ENCODE measurements around the gene MALSU1. TPM values are rescaled to one million over a fixed set of nuclear protein-coding genes. Genes with fewer than 3 reads are reported as not detected.

MALSU1 gene
- total RNA-seq (2014; rRNA removed; shearing (Covaris generic)) = 100 and 108 TPM in 2 replicates

DNA sequence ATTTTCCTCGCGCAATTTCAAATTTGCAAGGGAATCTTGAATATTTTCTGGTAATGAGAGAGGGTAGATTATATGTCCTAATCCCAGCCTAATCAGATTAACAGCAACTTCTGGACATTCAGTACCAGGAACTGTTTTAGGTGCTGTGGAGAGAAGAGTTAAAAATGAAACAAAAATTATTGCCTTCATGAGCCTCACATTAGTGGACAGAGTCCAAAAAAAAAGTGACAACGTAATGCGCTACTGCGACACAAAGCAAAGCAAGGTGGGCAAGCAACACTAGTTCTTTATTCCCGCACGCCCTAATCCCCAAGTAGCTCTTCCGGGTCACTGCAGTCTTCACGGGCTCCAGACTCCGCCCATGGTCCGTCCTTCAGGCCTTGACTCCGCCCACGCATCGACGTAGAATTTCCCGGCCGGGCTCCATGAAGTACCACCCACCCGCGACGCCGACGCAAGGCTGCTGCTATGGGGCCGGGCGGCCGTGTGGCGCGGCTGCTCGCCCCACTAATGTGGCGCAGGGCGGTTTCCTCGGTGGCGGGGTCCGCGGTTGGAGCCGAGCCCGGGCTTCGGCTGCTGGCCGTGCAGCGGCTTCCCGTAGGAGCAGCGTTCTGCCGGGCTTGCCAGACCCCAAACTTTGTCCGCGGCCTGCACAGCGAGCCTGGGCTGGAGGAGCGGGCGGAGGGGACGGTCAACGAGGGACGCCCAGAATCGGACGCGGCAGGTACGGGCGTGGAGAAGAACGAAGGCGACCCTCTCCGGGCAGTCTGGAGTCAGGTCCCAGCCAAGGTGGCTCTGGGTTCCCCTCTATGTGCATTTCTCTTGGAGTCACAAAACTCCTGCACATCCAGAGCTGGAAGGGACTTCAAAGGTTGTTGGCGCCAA is at the start of gene MALSU1:
TSS of gene MALSU1 (plus strand) at position 455 of the 885 bp plus-strand sequence. CDS start at position 469, 14 bp downstream.
- Histone ChIP-seq H3K27me3 (ENCODE audit: control insufficient read depth, insufficient read depth, low read length) (no peaks in the 10 kb centered on the region), H3K4me3 (ENCODE audit: insufficient read depth, low read depth, low read length) (peak within 1 kb of the TSS; percentile 93)

DNA sequence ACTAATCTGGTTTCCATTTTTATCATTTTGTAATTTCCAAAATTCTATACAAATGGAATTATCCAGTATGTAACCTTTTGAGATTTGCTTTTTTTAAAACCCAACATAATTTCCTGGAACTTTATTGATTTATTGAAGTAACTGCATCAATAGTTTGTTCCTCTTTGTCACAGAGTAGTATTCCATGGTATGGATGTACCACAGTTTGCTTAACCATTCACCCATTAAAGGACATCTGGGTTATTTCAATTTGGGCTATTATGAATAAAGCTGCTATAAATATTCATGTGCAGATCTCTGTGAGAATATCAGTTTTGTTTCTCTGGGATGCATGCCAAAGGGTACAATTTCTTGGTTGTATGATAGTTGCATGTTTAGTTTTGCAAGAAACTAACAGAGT is 49.7 kb upstream of the MALSU1 start:
- Histone ChIP-seq H3K4me3 (ENCODE audit: insufficient read depth, low read depth, low read length) (no peak overlapping the region), H3K27me3 (ENCODE audit: control insufficient read depth, insufficient read depth, low read length) (peaks cover 2% of the 10 kb centered on the region; the same call in 1 of the 2 replicates), H3K36me3 (replicated peaks; ENCODE audit: control insufficient read depth, insufficient read depth, low read length) (no peaks in the 10 kb centered on the region)
- DNase-seq = no peak

More for the DNA sequence above, at the start of gene MALSU1:
- DNase-seq = peak; percentile 93
- peaks cover 4% of the 10 kb centered on the region; the same call in 1 of the 2 replicates for H3K36me3 ChIP-seq (replicated peaks; ENCODE audit: control insufficient read depth, insufficient read depth, low read length)

DNA sequence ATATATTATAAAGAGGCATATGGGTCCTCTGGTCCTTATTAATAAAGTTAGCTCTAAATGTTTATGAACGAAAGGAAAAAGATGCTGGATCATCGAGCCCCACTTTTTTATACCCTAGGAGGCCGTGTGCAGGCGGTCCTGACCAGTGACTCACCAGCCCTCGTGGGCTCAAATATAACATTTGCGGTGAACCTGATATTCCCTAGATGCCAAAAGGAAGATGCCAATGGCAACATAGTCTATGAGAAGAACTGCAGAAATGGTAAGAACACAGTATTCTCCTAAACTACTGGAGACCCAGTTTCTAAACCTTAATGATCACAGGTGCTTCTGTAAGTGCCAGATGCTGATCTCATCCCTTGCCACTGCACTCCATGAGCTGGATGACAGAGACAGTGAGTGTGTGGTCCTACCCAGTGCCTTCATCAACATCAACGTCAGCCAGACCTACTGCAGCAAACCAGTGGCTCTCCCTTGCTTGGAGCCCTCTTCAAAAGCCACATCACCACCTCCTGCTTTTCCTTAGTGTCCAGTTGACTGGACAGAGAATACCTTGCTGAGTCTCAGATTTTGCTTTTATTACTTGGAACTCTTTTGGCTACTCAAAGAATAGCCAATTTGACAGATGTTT is 45.0 kb upstream of the MALSU1 start:
- no peaks in the 10 kb centered on the region for H3K27me3 ChIP-seq (ENCODE audit: control insufficient read depth, insufficient read depth, low read length)
- no peak for DNase-seq
- no peaks in the 10 kb centered on the region for H3K36me3 ChIP-seq (replicated peaks; ENCODE audit: control insufficient read depth, insufficient read depth, low read length)
- H3K4me3 ChIP-seq (ENCODE audit: insufficient read depth, low read depth, low read length) = no peak overlapping the region

DNA sequence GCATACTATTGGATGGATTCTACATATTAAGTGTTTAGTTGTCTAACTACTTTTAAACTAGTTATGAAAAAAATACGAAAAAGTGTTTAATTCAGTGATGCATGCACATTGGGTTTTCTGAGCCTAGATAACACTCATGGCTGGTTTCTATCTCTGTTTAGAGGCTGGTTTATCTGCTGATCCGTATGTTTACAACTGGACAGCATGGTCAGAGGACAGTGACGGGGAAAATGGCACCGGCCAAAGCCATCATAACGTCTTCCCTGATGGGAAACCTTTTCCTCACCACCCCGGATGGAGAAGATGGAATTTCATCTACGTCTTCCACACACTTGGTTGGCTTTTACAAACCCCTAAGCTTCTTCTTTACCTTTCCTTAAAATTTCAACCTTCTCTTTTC is 42.4 kb upstream of the MALSU1 start:
- Histone ChIP-seq H3K27me3 (ENCODE audit: control insufficient read depth, insufficient read depth, low read length) (no peaks in the 10 kb centered on the region), H3K36me3 (replicated peaks; ENCODE audit: control insufficient read depth, insufficient read depth, low read length) (no peaks in the 10 kb centered on the region), H3K4me3 (ENCODE audit: insufficient read depth, low read depth, low read length) (no peak overlapping the region)
- no peak for DNase-seq

DNA sequence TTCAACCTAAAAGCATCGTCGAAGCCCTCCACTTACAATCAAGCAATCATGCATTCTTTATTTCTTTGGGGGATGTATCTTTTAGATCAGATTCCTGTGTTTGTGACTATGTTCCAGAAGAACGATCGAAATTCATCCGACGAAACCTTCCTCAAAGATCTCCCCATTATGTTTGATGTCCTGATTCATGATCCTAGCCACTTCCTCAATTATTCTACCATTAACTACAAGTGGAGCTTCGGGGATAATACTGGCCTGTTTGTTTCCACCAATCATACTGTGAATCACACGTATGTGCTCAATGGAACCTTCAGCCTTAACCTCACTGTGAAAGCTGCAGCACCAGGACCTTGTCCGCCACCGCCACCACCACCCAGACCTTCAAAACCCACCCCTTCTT is 38.8 kb upstream of the MALSU1 start:
- DNase-seq = no peak
- Histone ChIP-seq H3K36me3 (replicated peaks; ENCODE audit: control insufficient read depth, insufficient read depth, low read length) (no peaks in the 10 kb centered on the region), H3K4me3 (ENCODE audit: insufficient read depth, low read depth, low read length) (no peak overlapping the region), H3K27me3 (ENCODE audit: control insufficient read depth, insufficient read depth, low read length) (no peaks in the 10 kb centered on the region)

DNA sequence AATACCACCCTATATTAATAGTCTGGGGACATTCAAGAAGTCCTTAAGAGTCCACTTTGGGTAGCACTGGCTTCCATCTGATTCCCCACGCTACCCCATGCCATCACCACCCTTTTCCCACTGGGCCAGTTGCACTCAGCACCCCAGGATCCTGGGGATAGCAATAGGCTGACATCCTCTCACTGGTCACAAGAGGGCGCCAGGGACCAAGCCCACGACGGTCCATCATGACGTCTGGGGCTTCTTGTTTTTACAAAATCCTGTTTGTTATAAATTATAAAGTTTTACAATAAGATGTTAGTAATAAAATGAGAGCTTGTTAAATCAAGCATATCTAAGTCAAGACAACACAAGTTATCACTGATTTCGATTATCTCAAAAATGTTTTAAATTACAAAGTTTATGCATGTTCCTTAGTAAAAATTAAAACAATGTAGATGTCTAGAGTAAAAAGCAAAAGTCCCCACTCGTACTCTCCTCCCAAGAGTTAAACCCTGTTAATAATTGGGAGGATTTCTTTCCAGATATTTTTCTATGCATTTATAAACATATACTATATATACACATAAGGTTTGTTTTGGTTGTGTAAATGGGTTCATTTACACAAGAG is 37.2 kb upstream of the MALSU1 start:
- peak; percentile 84 for DNase-seq
- no peaks in the 10 kb centered on the region for H3K36me3 ChIP-seq (replicated peaks; ENCODE audit: control insufficient read depth, insufficient read depth, low read length)
- H3K27me3 ChIP-seq (ENCODE audit: control insufficient read depth, insufficient read depth, low read length) = no peaks in the 10 kb centered on the region
- no peak overlapping the region for H3K4me3 ChIP-seq (ENCODE audit: insufficient read depth, low read depth, low read length)

DNA sequence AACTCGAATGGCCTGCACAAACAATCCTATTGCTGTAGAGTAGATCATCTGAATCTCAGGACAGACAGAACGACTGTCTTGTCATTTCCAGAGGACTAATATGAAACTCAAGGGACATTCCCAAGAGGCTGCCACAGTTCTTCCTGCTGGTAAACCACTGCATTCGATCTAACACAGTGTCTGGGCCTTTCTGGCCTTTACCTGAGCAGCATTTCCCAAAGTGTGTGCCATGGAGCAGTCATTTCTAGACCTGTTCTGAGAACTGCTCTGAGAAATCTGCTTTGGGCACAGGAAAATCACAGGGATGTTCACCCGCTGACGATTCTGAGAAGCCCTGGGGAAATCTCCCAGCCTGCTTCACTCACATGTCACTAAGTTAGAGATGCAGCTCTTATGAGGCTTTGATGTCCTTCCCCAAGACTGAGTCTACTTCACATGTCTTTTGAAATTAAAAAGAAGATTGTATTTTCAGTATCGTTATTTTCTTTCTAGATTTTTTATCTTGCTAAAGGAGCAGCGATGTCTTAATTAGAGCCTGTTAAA is 34.2 kb upstream of the MALSU1 start:
- no peaks in the 10 kb centered on the region for H3K27me3 ChIP-seq (ENCODE audit: control insufficient read depth, insufficient read depth, low read length)
- H3K36me3 ChIP-seq (replicated peaks; ENCODE audit: control insufficient read depth, insufficient read depth, low read length) = no peaks in the 10 kb centered on the region
- H3K4me3 ChIP-seq (ENCODE audit: insufficient read depth, low read depth, low read length) = no peak overlapping the region
- DNase-seq = no peak

DNA sequence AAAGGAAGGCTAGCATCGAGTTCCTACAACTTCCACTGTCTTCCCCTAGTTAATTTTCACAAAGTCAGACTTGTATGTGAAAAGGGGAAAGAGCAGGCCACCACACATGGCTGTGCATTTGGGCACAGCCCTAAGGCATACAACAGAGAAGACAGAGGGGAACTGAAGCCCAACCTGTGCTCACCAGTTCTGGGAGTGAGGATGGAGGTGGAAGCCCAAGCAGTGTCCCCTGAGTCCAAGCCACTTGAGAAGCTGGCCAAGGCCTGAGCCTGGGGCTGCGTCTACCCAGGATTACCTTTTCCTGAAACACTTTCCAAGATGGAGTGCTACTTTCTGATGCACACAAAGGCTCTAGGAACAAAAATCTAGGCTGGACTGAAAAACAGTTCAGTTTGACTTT is 32.2 kb upstream of the MALSU1 start:
- Histone ChIP-seq H3K4me3 (ENCODE audit: insufficient read depth, low read depth, low read length) (no peak overlapping the region), H3K27me3 (ENCODE audit: control insufficient read depth, insufficient read depth, low read length) (no peaks in the 10 kb centered on the region), H3K36me3 (replicated peaks; ENCODE audit: control insufficient read depth, insufficient read depth, low read length) (no peaks in the 10 kb centered on the region)
- DNase-seq = no peak

DNA sequence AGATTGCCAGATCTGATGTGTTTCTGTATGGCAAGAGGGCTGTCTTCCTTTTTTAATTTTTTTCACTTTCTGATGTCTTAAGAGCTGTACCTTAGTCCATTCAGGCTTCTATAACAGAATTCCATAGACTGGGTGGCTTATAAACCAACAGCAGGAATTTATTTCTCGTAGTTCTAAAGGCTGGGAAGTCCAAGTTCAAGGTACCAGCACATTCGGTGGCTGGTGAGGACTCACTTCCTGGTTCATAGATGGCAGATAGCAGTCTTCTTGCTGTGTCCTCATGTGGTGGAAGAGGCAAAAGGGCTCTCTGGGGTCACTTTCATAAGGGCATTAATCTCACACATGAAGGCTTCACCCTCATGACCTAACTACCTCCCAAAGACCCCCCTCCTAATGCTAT is 31.8 kb upstream of the MALSU1 start:
- H3K36me3 ChIP-seq (replicated peaks; ENCODE audit: control insufficient read depth, insufficient read depth, low read length) = no peaks in the 10 kb centered on the region
- H3K27me3 ChIP-seq (ENCODE audit: control insufficient read depth, insufficient read depth, low read length) = no peaks in the 10 kb centered on the region
- H3K4me3 ChIP-seq (ENCODE audit: insufficient read depth, low read depth, low read length) = no peak overlapping the region
- DNase-seq = no peak

DNA sequence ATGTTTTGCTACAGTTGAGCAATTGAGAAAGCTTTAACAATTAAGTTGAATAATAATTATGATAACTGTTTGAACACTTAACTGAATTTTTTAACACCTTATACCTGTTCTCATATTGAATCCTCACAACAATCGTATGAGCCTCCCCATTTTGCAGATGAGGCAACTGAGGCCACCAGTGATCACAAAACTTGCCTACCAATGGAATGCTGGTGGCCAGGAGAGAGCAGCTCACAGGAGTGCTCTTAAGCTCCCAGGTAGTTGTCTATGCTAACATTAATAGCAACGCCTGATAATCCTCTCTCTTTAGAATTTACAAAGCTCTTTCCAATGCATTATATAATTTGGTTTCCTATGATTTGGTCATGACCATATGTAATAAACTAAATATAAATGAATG is 31.0 kb upstream of the MALSU1 start:
- DNase-seq = no peak
- Histone ChIP-seq H3K36me3 (replicated peaks; ENCODE audit: control insufficient read depth, insufficient read depth, low read length) (no peaks in the 10 kb centered on the region), H3K27me3 (ENCODE audit: control insufficient read depth, insufficient read depth, low read length) (no peaks in the 10 kb centered on the region; the same call in 1 of the 2 replicates), H3K4me3 (ENCODE audit: insufficient read depth, low read depth, low read length) (no peak overlapping the region)

DNA sequence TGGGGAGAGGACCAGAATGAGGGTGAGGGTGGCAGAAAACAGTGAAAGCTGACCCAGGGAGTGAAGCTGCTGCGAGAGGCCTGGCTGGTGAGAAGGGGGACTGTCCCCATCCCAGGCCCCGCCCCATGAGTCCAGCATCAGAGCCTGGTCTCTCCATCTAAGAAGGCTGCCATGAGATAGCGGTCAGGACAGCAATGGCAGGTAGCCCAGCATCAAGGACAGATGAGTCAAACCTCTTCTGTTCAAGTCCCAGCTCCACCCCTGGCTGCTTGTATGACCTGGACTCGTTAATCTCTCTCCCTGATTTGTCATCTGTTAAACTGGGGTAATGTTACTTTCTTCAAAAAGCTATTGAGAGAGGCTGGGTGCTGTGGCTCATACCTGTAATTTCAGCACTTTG is 30.4 kb upstream of the MALSU1 start:
- Histone ChIP-seq H3K27me3 (ENCODE audit: control insufficient read depth, insufficient read depth, low read length) (no peaks in the 10 kb centered on the region; the same call in 1 of the 2 replicates), H3K4me3 (ENCODE audit: insufficient read depth, low read depth, low read length) (no peak overlapping the region), H3K36me3 (replicated peaks; ENCODE audit: control insufficient read depth, insufficient read depth, low read length) (no peaks in the 10 kb centered on the region)
- DNase-seq = no peak

DNA sequence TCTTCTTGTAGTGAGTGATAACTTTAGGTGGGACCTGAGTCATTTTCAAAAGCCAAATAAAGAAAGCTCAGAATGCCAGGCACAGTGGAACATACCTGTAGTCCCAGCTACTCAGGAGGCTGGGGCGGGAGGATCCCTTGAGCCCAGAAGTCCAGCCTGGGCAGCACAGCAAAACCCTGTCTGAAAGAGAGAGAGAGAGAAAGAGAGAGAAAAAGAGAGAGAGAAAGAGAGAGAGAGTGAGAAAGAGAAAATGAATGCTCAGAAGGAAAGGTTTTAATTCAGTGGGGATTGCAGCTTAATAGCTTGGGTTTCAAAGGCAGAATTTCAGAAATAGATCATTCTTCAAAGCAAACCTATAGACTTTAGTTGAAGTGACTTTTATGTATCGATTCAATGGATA is 26.9 kb upstream of the MALSU1 start:
- DNase-seq = no peak
- H3K27me3 ChIP-seq (ENCODE audit: control insufficient read depth, insufficient read depth, low read length) = no peaks in the 10 kb centered on the region; the same call in 1 of the 2 replicates
- H3K36me3 ChIP-seq (replicated peaks; ENCODE audit: control insufficient read depth, insufficient read depth, low read length) = no peaks in the 10 kb centered on the region
- H3K4me3 ChIP-seq (ENCODE audit: insufficient read depth, low read depth, low read length) = no peak overlapping the region

DNA sequence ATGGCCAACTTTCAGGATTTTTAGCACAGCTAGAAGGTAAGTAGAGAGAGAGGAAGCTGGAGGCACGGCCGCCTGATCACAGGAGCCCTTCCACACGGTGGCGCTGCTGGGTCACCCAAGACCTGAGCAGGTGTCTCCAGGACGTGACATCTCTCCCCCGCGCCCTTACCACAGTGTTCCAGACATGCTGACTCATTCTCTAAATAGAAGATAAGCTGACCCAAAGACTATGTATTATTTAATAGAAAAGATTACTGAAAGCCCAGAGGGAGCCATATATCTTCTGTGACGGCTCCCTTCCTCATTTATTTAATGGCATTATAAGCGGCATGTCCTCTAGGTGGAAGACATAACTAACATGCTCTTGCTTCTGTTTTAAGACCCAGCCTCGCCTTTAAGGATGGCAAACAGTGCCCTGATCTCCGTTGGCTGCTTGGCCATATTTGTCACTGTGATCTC is 26.0 kb upstream of the MALSU1 start:
- Histone ChIP-seq H3K36me3 (replicated peaks; ENCODE audit: control insufficient read depth, insufficient read depth, low read length) (no peaks in the 10 kb centered on the region), H3K27me3 (ENCODE audit: control insufficient read depth, insufficient read depth, low read length) (no peaks in the 10 kb centered on the region; the same call in 1 of the 2 replicates), H3K4me3 (ENCODE audit: insufficient read depth, low read depth, low read length) (no peak overlapping the region)
- peak; percentile 73 for DNase-seq

DNA sequence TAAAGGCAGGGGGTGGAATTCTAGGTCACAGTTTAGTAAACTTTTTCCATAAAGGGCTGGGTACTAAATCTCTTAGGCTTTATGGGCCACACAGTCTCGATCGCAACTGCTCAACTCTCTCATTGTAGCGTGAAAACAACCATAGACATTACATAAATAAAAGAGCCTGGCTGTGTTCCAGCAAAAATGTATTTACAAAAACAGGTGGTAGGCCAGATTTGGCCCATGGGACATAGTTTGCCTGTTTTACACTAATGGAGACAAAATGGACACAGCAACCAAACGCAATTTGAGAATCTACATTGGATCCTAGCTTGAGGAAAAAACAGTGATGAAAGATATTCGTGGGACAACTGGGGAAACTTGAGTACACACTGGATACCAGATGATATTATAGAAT is 23.2 kb upstream of the MALSU1 start:
- H3K4me3 ChIP-seq (ENCODE audit: insufficient read depth, low read depth, low read length) = no peak overlapping the region
- no peak for DNase-seq
- H3K36me3 ChIP-seq (replicated peaks; ENCODE audit: control insufficient read depth, insufficient read depth, low read length) = no peaks in the 10 kb centered on the region
- no peaks in the 10 kb centered on the region; the same call in 1 of the 2 replicates for H3K27me3 ChIP-seq (ENCODE audit: control insufficient read depth, insufficient read depth, low read length)
